OCI-LY1 (cell line): ENCODE measurements around the gene SLC17A9.

Source experiments
- H2AFZ ChIP-seq: fragments of 200-600 bp; sonication (generic), shearing (Covaris generic); 2 replicates; pipeline ENCODE4 v1.6.0; 2014; ENCODE audit warnings: antibody characterized with exemption, mild to moderate bottlenecking, low read length
- H3F3A ChIP-seq: fragments of 200-600 bp; sonication (generic), shearing (Covaris generic); 2 replicates; pipeline ENCODE4 v1.6.0; 2014; ENCODE audit warnings: mild to moderate bottlenecking, antibody characterized with exemption, low read length, moderate library complexity; ENCODE audit not compliant: insufficient read depth
- H3K27ac ChIP-seq: fragments of 200-600 bp; sonication (generic); 2 replicates; pipeline ENCODE4 v1.5.1; 2014; ENCODE audit warnings: low read length, mixed run types, mild to moderate bottlenecking, low read depth; ENCODE audit not compliant: poor library complexity, severe bottlenecking
- H3K27me3 ChIP-seq: fragments of 200-600 bp; sonication (generic); 2 replicates; pipeline ENCODE4 v1.6.0; 2014; ENCODE audit warnings: antibody characterized with exemption, mild to moderate bottlenecking, low read length, moderate library complexity; ENCODE audit not compliant: insufficient read depth
- H3K36me3 ChIP-seq: fragments of 200-600 bp; sonication (generic); 2 replicates; pipeline ENCODE4 v1.6.1; 2014; ENCODE audit warnings: mild to moderate bottlenecking, antibody characterized with exemption, low read length, moderate library complexity, mixed read lengths; ENCODE audit not compliant: insufficient read depth
- H3K4me1 ChIP-seq: fragments of 200-600 bp; sonication (generic); 2 replicates; pipeline ENCODE4 v1.5.1; 2014; ENCODE audit warnings: mild to moderate bottlenecking, low read length, moderate library complexity; ENCODE audit not compliant: insufficient read depth, severe bottlenecking
- H3K4me2 ChIP-seq: fragments of 200-600 bp; sonication (generic), shearing (Covaris generic); 2 replicates; pipeline ENCODE4 v1.6.1; 2014; ENCODE audit warnings: low read length
- H3K4me3 ChIP-seq: fragments of 200-600 bp; sonication (generic); 2 replicates; pipeline ENCODE4 v1.5.1; 2014; ENCODE audit warnings: low read length, low read depth, mild to moderate bottlenecking, mixed read lengths; ENCODE audit not compliant: poor library complexity, severe bottlenecking
- H3K79me2 ChIP-seq: fragments of 200-600 bp; shearing (Covaris generic); 2 replicates; pipeline ENCODE4 v1.6.1; 2016; ENCODE audit warnings: mixed run types, low read length, mixed read lengths; ENCODE audit not compliant: insufficient read depth
- H3K9ac ChIP-seq: fragments of 200-600 bp; sonication (generic), shearing (Covaris generic); 2 replicates; pipeline ENCODE4 v1.6.1; 2014; ENCODE audit warnings: mild to moderate bottlenecking, low read length, mixed read lengths
- H3K9me2 ChIP-seq: fragments of 200-600 bp; sonication (generic), shearing (Covaris generic); 2 replicates; pipeline ENCODE4 v1.6.1; 2014; ENCODE audit warnings: low read depth, mild to moderate bottlenecking, low read length, mixed read lengths
- H3K9me3 ChIP-seq: fragments of 200-600 bp; shearing (Covaris generic); 2 replicates; pipeline ENCODE4 v1.6.1; 2014; ENCODE audit warnings: low read length, mixed read lengths
- H4K20me1 ChIP-seq: fragments of 200-600 bp; sonication (generic), shearing (Covaris generic); 2 replicates; pipeline ENCODE4 v1.6.0; 2016; ENCODE audit warnings: mild to moderate bottlenecking, low read length; ENCODE audit not compliant: insufficient read depth
- EZH2 ChIP-seq: fragments of 200-600 bp; sonication (generic), shearing (Covaris generic); IDR thresholded peaks from 2 replicates; pipeline ENCODE4 v1.8.0; 2017; ENCODE audit warnings: borderline replicate concordance, mixed run types, mild to moderate bottlenecking, antibody characterized with exemption, low read length, moderate library complexity, mixed read lengths
- TF ChIP-seq, protein P1 (sequence below): fragments of 200-600 bp; sonication (generic), shearing (Covaris generic); IDR thresholded peaks from 2 replicates; pipeline ENCODE4 v1.5.1; 2017; ENCODE audit warnings: mild to moderate bottlenecking, antibody characterized with exemption, low read length, moderate library complexity, mixed read lengths

SLC17A9 gene

DNA sequence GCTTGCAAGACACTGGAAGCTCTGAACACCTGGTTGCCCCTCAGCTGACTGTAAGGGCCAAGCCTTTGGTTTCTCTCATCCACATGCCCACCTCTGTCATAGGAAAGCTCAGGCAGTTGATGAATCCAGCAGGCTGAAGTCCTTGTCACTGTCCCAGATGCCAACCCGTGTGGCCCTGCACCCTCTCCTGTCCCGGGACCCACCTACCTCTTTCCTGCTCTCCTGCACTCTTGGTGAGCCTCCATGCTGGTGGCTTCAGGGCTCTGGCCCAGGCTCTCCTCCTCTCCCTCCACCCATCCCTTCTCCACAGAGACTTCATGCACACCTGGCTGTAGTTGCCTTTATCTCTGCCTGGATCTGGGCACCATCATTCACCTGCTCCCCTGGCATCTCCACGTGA lies 18.5 kb upstream of the SLC17A9 start:
- Histone ChIP-seq H3K79me2 (peaks cover 84% of the 10 kb centered on the region), H3K9me2 (no peaks in the 10 kb centered on the region), H3F3A (no peaks in the 10 kb centered on the region), H3K36me3 (peaks cover 44% of the 10 kb centered on the region), H2AFZ (no peak overlapping the region), H3K9ac (no peak overlapping the region), H3K4me1 (peaks cover 49% of the 10 kb centered on the region), H3K27ac (no peak overlapping the region), H3K9me3 (no peaks in the 10 kb centered on the region), H3K4me3 (no peak overlapping the region), H3K4me2 (no peak overlapping the region), H3K27me3 (no peaks in the 10 kb centered on the region), H4K20me1 (no peaks in the 10 kb centered on the region)
- TF ChIP-seq, protein P1, sequence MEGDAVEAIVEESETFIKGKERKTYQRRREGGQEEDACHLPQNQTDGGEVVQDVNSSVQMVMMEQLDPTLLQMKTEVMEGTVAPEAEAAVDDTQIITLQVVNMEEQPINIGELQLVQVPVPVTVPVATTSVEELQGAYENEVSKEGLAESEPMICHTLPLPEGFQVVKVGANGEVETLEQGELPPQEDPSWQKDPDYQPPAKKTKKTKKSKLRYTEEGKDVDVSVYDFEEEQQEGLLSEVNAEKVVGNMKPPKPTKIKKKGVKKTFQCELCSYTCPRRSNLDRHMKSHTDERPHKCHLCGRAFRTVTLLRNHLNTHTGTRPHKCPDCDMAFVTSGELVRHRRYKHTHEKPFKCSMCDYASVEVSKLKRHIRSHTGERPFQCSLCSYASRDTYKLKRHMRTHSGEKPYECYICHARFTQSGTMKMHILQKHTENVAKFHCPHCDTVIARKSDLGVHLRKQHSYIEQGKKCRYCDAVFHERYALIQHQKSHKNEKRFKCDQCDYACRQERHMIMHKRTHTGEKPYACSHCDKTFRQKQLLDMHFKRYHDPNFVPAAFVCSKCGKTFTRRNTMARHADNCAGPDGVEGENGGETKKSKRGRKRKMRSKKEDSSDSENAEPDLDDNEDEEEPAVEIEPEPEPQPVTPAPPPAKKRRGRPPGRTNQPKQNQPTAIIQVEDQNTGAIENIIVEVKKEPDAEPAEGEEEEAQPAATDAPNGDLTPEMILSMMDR: no peak
- no peak for TF ChIP-seq EZH2

DNA sequence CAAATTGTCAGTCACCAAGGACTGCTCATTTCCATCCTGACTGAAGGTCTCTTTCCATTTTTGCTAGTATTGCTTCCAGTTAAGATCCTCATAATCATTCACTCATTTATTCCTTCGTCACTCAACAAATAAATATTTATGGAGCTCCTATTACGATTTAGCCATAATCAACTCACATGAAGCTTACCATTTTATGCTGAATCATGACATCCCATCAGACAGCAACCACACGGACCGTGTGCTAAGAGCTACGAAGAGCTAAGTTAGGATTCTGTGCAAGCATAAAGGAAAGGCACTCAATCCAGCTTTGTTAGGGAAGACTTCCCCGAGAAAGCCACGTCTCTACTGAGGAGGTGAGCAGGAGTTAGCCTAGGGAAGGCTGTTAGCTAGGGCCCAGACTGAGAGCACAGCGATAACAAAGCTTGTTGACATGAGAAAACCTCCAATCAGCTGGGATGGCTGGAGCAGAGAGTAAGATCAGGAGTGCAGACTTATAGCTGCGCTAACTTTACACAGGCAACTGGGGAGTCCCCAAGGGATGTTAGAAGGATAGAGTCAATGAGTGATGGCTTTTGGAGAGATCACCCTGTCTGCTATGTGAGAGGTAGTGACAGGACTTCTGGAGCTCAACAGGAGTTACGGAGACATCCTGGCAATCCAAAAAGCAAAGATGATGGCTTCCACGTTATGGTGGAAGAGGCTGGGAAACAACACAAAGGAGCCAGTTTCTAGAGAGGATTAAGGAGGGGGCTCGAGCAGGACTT lies 17.1 kb upstream of the SLC17A9 start:
- H3K9me3 ChIP-seq: no peaks in the 10 kb centered on the region
- peaks cover 44% of the 10 kb centered on the region for H3K36me3 ChIP-seq
- no peak overlapping the region for H2AFZ ChIP-seq
- TF ChIP-seq EZH2: no peak
- H3K4me2 ChIP-seq: no peak overlapping the region; the same call in 1 of the 2 replicates
- no peaks in the 10 kb centered on the region for H3K9me2 ChIP-seq
- no peak overlapping the region for H3K9ac ChIP-seq
- no peaks in the 10 kb centered on the region for H3F3A ChIP-seq
- no peak overlapping the region for H3K4me3 ChIP-seq
- H3K27ac ChIP-seq: no peak overlapping the region
- H3K27me3 ChIP-seq: no peaks in the 10 kb centered on the region
- H3K79me2 ChIP-seq: peaks cover 90% of the 10 kb centered on the region
- H4K20me1 ChIP-seq: no peaks in the 10 kb centered on the region
- peaks cover 46% of the 10 kb centered on the region for H3K4me1 ChIP-seq

DNA sequence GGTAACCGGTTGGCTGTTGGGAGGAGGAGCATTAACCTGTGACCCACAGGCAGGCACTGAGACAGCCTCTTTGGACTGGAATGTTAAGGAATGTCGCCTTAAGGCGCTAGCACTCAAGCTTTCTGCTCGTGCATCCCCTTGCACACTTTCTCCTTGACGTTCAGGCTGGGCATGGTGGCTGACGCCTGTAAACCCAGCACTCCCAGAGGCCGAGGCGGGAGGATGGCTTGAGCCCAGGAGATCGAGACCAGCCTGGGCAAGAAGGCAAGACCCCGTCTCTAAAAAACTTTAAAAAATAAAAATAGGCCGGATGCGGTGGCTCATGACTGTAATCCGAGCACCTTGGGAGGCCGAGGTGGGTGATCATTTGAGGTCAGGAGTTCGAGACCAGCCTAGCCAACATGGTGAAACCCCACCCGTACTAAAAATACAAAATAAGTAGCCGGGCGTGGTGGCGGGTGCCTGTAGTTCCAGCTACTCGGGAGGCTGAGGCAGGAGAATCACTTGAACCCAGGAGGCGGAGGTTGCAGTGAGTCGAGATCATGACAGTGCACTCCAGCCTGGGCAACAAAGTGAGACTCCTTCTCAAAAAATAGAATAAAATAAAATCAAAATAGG lies 16.4 kb upstream of the SLC17A9 start:
- Histone ChIP-seq H2AFZ (no peak overlapping the region), H4K20me1 (no peaks in the 10 kb centered on the region), H3K27me3 (no peaks in the 10 kb centered on the region), H3F3A (no peaks in the 10 kb centered on the region), H3K9me3 (no peaks in the 10 kb centered on the region), H3K27ac (no peak overlapping the region), H3K9me2 (no peaks in the 10 kb centered on the region), H3K4me1 (peaks cover 46% of the 10 kb centered on the region), H3K36me3 (peaks cover 45% of the 10 kb centered on the region), H3K9ac (no peak overlapping the region; the same call in 1 of the 2 replicates), H3K79me2 (peaks cover 90% of the 10 kb centered on the region), H3K4me3 (peak overlapping the region; percentile 97), H3K4me2 (peak overlapping the region; percentile 98)
- TF ChIP-seq, protein P1: no peak
- no peak for TF ChIP-seq EZH2
